Measurements from ENCODE around the gene IGFALS.

- no peak for TF ChIP-seq RAD21 (IDR thresholded peaks at IDR 0.05; ENCODE audit: low read length)
- TF ChIP-seq ELK1 (IDR thresholded peaks at IDR 0.05; ENCODE audit: borderline replicate concordance, low read depth, low read length) = no peak
- TF ChIP-seq, protein P1, sequence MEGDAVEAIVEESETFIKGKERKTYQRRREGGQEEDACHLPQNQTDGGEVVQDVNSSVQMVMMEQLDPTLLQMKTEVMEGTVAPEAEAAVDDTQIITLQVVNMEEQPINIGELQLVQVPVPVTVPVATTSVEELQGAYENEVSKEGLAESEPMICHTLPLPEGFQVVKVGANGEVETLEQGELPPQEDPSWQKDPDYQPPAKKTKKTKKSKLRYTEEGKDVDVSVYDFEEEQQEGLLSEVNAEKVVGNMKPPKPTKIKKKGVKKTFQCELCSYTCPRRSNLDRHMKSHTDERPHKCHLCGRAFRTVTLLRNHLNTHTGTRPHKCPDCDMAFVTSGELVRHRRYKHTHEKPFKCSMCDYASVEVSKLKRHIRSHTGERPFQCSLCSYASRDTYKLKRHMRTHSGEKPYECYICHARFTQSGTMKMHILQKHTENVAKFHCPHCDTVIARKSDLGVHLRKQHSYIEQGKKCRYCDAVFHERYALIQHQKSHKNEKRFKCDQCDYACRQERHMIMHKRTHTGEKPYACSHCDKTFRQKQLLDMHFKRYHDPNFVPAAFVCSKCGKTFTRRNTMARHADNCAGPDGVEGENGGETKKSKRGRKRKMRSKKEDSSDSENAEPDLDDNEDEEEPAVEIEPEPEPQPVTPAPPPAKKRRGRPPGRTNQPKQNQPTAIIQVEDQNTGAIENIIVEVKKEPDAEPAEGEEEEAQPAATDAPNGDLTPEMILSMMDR (conservative IDR thresholded peaks at IDR 0.05; ENCODE audit: low read depth, low read length) = no peak
- TF ChIP-seq CHD1 (IDR thresholded peaks at IDR 0.05; ENCODE audit: low read depth, low read length) = no peak
- TF ChIP-seq FOS (IDR thresholded peaks at IDR 0.05; ENCODE audit: low read depth, low read length) = no peak
Observed at GRCh38 chr16:1773703-1774447, 19.6 kb downstream of the IGFALS start.
